Stimulated activated CD4-positive, alpha-beta T cell treated with anti-CD3 and anti-CD28 coated beads, TNF-alpha, amount 100 ng/mL, for 4 hours (primary cell): ENCODE results near the gene PLA1A.
A peak's percentile ranks its signal among the peaks of the same experiment; 100 is the strongest.
"Not testable (repeated sequence)": the region's sequence is repeated elsewhere in the genome, so short reads cannot be mapped to it uniquely, and the experiment has no call there.

ENCODE experiments used
- DNase-seq, 3 experiments: peaks; one replicate each; pipeline ENCODE4 v3.0.0-alpha.2; 2020; ENCODE audit warnings: low read depth in 3 of 3

Gene PLA1A

GRCh38 chr3:119597548-119598288 lies at the start of gene PLA1A:
TSS of gene PLA1A (plus strand) at chr3:119597885. CDS start at chr3:119597914, 29 bp downstream.
- DNase-seq = no peak

GRCh38 chr3:119548341-119548740 lies 49.3 kb upstream of the PLA1A start:
- no peak for DNase-seq

GRCh38 chr3:119550192-119550910 lies 47.3 kb upstream of the PLA1A start:
- no peak for DNase-seq

- DNase-seq = no peak
Measured at GRCh38 chr3:119551598-119551997, 46.1 kb upstream of the PLA1A start.

GRCh38 chr3:119552928-119553327 lies 44.8 kb upstream of the PLA1A start:
- DNase-seq = not testable (repeated sequence)

- DNase-seq = no peak
Measured at GRCh38 chr3:119553823-119554415, 43.8 kb upstream of the PLA1A start.

GRCh38 chr3:119555309-119555735 lies 42.4 kb upstream of the PLA1A start:
- no peak for DNase-seq

- DNase-seq = no peak
Measured at GRCh38 chr3:119555929-119556328, 41.8 kb upstream of the PLA1A start.

- DNase-seq = no peak
Measured at GRCh38 chr3:119557192-119557876, 40.4 kb upstream of the PLA1A start.

- no peak for DNase-seq
Measured at GRCh38 chr3:119557877-119558269, 39.8 kb upstream of the PLA1A start.

- DNase-seq = no peak
Measured at GRCh38 chr3:119558626-119559317, 38.9 kb upstream of the PLA1A start.

GRCh38 chr3:119559441-119559963 lies 38.2 kb upstream of the PLA1A start, which contains the start of gene CD80:
TSS of gene CD80 (minus strand) at chr3:119559614. CDS start at chr3:119557728, 1,886 bp downstream.
- DNase-seq = peak in 1 of 3 experiments; percentile 26

- no peak for DNase-seq
Measured at GRCh38 chr3:119560160-119560559, 37.5 kb upstream of the PLA1A start.

GRCh38 chr3:119562307-119562961 lies 35.3 kb upstream of the PLA1A start:
- no peak for DNase-seq

- not testable (repeated sequence) for DNase-seq
Measured at GRCh38 chr3:119563334-119563733, 34.4 kb upstream of the PLA1A start.

- DNase-seq = no peak
Measured at GRCh38 chr3:119569156-119569555, 28.5 kb upstream of the PLA1A start.

GRCh38 chr3:119570229-119570628 lies 27.5 kb upstream of the PLA1A start:
- DNase-seq = no peak

GRCh38 chr3:119571230-119571629 lies 26.5 kb upstream of the PLA1A start:
- DNase-seq = no peak

- no peak for DNase-seq
Measured at GRCh38 chr3:119571688-119572087, 26.0 kb upstream of the PLA1A start.

GRCh38 chr3:119575507-119575906 lies 22.2 kb upstream of the PLA1A start:
- DNase-seq = no peak
